WTC11 (cell line): Measurements from ENCODE around the gene CREB1. TPM values are rescaled to one million over a fixed set of nuclear protein-coding genes. Genes with fewer than 3 reads are reported as not detected.
"Not testable (repeated sequence)": the region's sequence is repeated elsewhere in the genome, so short reads cannot be mapped to it uniquely, and the experiment has no call there.

Experiments used
- ATAC-seq: fragments of 200-7000 bp; cut with Tn5 transposase; 2 replicates; pipeline ENCODE4 v1.10.0; 2021; ENCODE audit warnings: mild to moderate bottlenecking, moderate library complexity
- CTCF ChIA-PET: fragments of 300-600 bp; sonication (Branson Sonifier 250); formaldehyde crosslinking; loops from one replicate; lab custom pipeline; 2021; ENCODE audit warnings: antibody characterized with exemption; lab: Charles Lee
- POLR2A ChIA-PET: fragments of 350-600 bp; sonication (Branson Sonifier 250); formaldehyde crosslinking; loops from one replicate; lab custom pipeline; 2021; ENCODE audit warnings: antibody characterized with exemption; lab: Charles Lee
- DNase-seq: peaks from one replicate; pipeline ENCODE4 v3.0.0; 2021; ENCODE audit warnings: low spot score
- H3K27ac Mint-ChIP-seq: 2 replicates; pipeline ENCODE4 v1.8.0; 2021; ENCODE audit warnings: mixed read lengths
- H3K27me3 Mint-ChIP-seq: 2 replicates; pipeline ENCODE4 v1.8.0; 2021; ENCODE audit warnings: low read depth, mild to moderate bottlenecking, moderate library complexity, mixed read lengths
- H3K36me3 Mint-ChIP-seq: 2 replicates; pipeline ENCODE4 v1.8.0; 2021; ENCODE audit warnings: mixed read lengths
- H3K4me1 Mint-ChIP-seq: 2 replicates; pipeline ENCODE4 v1.8.0; 2022; ENCODE audit warnings: mixed read lengths
- H3K4me3 Mint-ChIP-seq: 2 replicates; pipeline ENCODE4 v1.8.0; 2021; ENCODE audit warnings: mild to moderate bottlenecking, moderate library complexity, mixed read lengths
- H3K9me3 Mint-ChIP-seq: 2 replicates; pipeline ENCODE4 v1.8.0; 2021; ENCODE audit warnings: mixed read lengths
- CREB1 ChIP-seq: sonication (generic); formaldehyde crosslinking; IDR thresholded peaks from 2 replicates; pipeline ENCODE4 v1.8.0; 2023; ENCODE audit warnings: mild to moderate bottlenecking, missing genetic modification reagents
- ETV6 ChIP-seq: sonication (generic); formaldehyde crosslinking; IDR thresholded peaks from 2 replicates; pipeline ENCODE4 v1.8.1; 2022; ENCODE audit warnings: mild to moderate bottlenecking, missing genetic modification reagents
- GRHL2 ChIP-seq: fragments of 250-450 bp; sonication (Bioruptor Pico); IDR thresholded peaks from 2 replicates; pipeline ENCODE4 v1.8.0; 2022; ENCODE audit warnings: mild to moderate bottlenecking, moderate library complexity; ENCODE audit not compliant: insufficient replicate concordance, severe bottlenecking
- HMGA2 ChIP-seq: fragments of 250-450 bp; sonication (Bioruptor Pico); IDR thresholded peaks from 2 replicates; pipeline ENCODE4 v1.4.0; 2021; ENCODE audit warnings: mild to moderate bottlenecking, moderate library complexity
- MXD4 ChIP-seq: fragments of 250-450 bp; sonication (Bioruptor Pico); IDR thresholded peaks from 2 replicates; pipeline ENCODE4 v1.8.0; 2021; ENCODE audit warnings: mild to moderate bottlenecking, moderate library complexity, borderline replicate concordance
- NR2C2 ChIP-seq: sonication (generic); formaldehyde crosslinking; IDR thresholded peaks from 2 replicates; pipeline ENCODE4 v1.8.0; 2022; ENCODE audit warnings: mild to moderate bottlenecking, missing genetic modification reagents
- NR3C1 ChIP-seq: sonication (generic); formaldehyde crosslinking; conservative IDR thresholded peaks from 2 replicates; pipeline ENCODE4 v1.8.1; 2023; ENCODE audit warnings: low read depth, mild to moderate bottlenecking, missing genetic modification reagents
- PRRX2 ChIP-seq: fragments of 250-450 bp; sonication (Bioruptor Pico); IDR thresholded peaks from 2 replicates; pipeline ENCODE4 v1.8.0; 2021; ENCODE audit warnings: mild to moderate bottlenecking
- STAT6 ChIP-seq: sonication (generic); formaldehyde crosslinking; conservative IDR thresholded peaks from 2 replicates; pipeline ENCODE4 v1.8.1; 2023; ENCODE audit warnings: mild to moderate bottlenecking, low read depth, missing genetic modification reagents, moderate library complexity
- TCF7 ChIP-seq: sonication (generic); formaldehyde crosslinking; IDR thresholded peaks from 2 replicates; pipeline ENCODE4 v1.8.0; 2022; ENCODE audit warnings: mild to moderate bottlenecking, low read depth, missing genetic modification reagents, moderate library complexity
- TP53 ChIP-seq: sonication (generic); formaldehyde crosslinking; IDR thresholded peaks from 2 replicates; pipeline ENCODE4 v1.8.1; 2023; ENCODE audit warnings: mild to moderate bottlenecking, missing genetic modification reagents
- ZNF219 ChIP-seq: sonication (generic); formaldehyde crosslinking; IDR thresholded peaks from 2 replicates; pipeline ENCODE4 v1.8.0; 2023; ENCODE audit warnings: missing genetic modification reagents, mild to moderate bottlenecking, borderline replicate concordance
- ZNF263 ChIP-seq: sonication (generic); formaldehyde crosslinking; IDR thresholded peaks from 2 replicates; pipeline ENCODE4 v1.8.1; 2022; ENCODE audit warnings: low read depth, mild to moderate bottlenecking, moderate library complexity, missing genetic modification reagents
- ZNF396 ChIP-seq: fragments of 250-450 bp; sonication (Bioruptor Pico); IDR thresholded peaks from 2 replicates; pipeline ENCODE4 v1.8.0; 2021; ENCODE audit warnings: mild to moderate bottlenecking, moderate library complexity, borderline replicate concordance
- total RNA-seq: library from RNA; stranded (reverse); gene quantifications from 3 replicates; pipeline ENCODE4 v1.2.3, GENCODE V29; 2021
- TF ChIP-seq, protein P1 (sequence below): sonication (generic); formaldehyde crosslinking; IDR thresholded peaks from 2 replicates; pipeline ENCODE4 v1.8.1; 2022; ENCODE audit warnings: missing genetic modification reagents, borderline replicate concordance
- TF ChIP-seq, protein P2 (sequence below): sonication (generic); formaldehyde crosslinking; IDR thresholded peaks from 2 replicates; pipeline ENCODE4 v1.8.1; 2023; ENCODE audit warnings: mild to moderate bottlenecking, missing genetic modification reagents

CREB1 gene
- total RNA-seq, 1 experiment from 2014 or later = 97.7 TPM

DNA sequence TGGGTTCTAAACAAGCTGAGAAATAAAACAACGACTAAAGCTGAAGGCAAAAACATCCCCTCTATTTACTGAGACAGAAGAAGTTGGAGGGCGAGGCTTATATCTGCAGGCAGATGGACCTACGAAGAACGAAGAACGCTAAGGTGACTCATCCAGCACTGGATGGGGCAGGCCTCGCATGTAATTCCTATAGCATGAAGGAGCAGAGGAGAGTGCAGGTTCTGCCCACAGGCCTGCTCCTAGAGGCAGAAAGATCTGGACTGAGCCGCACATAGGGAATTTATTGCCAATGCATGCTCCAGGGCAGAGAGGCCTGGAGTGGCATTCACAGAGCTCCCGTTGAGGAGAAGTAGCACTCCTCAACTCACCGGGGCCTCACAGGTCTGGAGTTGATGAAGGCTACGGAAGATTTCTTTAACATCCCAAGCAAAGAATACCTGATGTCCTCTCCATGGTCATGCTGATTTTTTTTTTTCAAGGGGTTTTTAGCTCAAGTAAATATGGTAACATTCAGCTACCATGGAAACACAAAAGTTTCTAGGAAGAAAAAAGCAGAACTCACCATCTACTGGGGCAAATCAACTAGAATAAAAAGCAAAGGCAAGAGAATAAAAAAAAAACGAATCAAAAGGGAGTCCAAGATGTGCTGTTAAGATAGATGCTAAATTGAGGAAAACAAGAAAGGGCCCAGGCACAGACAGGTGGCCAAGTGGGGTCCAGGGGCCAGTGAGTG is 105.9 kb downstream of the CREB1 start (continued):
- TF ChIP-seq ZNF219 (CRISPR knock-in tag) (no peak), GRHL2 (CRISPR knock-in tag) (no peak), TP53 (CRISPR knock-in tag) (no peak), NR2C2 (no peak), NR3C1 (CRISPR knock-in tag) (no peak), MXD4 (CRISPR knock-in tag) (no peak), ETV6 (no peak)

DNA sequence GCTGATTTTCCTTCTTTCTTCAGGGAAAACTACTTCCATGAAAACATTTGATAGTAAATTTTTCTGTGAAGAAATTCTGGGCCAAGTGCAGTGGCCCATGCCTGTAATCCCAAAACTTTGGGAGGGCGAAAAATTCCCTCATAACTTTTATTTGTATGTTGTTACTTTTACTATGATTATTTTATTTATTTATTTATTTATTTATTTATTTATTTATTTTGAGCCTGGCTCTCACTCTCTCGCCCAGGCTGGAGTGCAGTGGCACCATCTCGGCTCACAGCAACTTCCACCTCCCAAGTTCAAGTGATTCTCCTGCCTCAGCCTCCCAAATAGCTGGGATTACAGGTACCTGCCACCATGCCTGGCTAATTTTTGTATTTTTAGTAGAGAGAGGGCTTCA is 109.5 kb downstream of the CREB1 start:
- POLR2A ChIA-PET, H3K4me1 Mint-ChIP-seq, H3K36me3 Mint-ChIP-seq, DNase-seq, H3K4me3 Mint-ChIP-seq, ATAC-seq, H3K27ac Mint-ChIP-seq, H3K27me3 Mint-ChIP-seq: not testable (repeated sequence)
- H3K9me3 Mint-ChIP-seq = peaks cover 32% of the 10 kb centered on the region
- CTCF ChIA-PET = interaction anchor here (0.6 kb wide), 1 partner anchor 160 kb away, joined by 3 read pairs; no protein-coding TSS in a partner anchor

GRCh38 chr2:207640160-207640559 is 110.4 kb downstream of the CREB1 start:
- DNase-seq (no peak), ATAC-seq (no peak)
- Mint-ChIP-seq H3K4me3 (no peak overlapping the region), H3K36me3 (peaks cover 9% of the 10 kb centered on the region), H3K27me3 (no peaks in the 10 kb centered on the region; the same call in 1 of the 2 replicates), H3K4me1 (0 out of 2 replicates have a peak, but pooled peaks cover 4% of the 10 kb centered on the region), H3K27ac (no peak overlapping the region), H3K9me3 (peaks cover 32% of the 10 kb centered on the region)
- no peak for TF ChIP-seq ZNF396 (CRISPR knock-in tag)
- TF ChIP-seq, protein P1, sequence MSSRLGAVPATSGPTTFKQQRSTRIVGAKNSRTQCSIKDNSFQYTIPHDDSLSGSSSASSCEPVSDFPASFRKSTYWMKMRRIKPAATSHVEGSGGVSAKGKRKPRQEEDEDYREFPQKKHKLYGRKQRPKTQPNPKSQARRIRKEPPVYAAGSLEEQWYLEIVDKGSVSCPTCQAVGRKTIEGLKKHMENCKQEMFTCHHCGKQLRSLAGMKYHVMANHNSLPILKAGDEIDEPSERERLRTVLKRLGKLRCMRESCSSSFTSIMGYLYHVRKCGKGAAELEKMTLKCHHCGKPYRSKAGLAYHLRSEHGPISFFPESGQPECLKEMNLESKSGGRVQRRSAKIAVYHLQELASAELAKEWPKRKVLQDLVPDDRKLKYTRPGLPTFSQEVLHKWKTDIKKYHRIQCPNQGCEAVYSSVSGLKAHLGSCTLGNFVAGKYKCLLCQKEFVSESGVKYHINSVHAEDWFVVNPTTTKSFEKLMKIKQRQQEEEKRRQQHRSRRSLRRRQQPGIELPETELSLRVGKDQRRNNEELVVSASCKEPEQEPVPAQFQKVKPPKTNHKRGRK (CRISPR knock-in tag) = no peak
- no peak for TF ChIP-seq ZNF263
- TF ChIP-seq, protein P2, sequence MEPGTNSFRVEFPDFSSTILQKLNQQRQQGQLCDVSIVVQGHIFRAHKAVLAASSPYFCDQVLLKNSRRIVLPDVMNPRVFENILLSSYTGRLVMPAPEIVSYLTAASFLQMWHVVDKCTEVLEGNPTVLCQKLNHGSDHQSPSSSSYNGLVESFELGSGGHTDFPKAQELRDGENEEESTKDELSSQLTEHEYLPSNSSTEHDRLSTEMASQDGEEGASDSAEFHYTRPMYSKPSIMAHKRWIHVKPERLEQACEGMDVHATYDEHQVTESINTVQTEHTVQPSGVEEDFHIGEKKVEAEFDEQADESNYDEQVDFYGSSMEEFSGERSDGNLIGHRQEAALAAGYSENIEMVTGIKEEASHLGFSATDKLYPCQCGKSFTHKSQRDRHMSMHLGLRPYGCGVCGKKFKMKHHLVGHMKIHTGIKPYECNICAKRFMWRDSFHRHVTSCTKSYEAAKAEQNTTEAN = no peak
- no peak for TF ChIP-seq PRRX2 (CRISPR knock-in tag)
- no peak for TF ChIP-seq TCF7 (CRISPR knock-in tag)
- TF ChIP-seq STAT6 (CRISPR knock-in tag) = no peak
- ChIA-PET CTCF (no interaction called here), POLR2A (no interaction called here)

DNA sequence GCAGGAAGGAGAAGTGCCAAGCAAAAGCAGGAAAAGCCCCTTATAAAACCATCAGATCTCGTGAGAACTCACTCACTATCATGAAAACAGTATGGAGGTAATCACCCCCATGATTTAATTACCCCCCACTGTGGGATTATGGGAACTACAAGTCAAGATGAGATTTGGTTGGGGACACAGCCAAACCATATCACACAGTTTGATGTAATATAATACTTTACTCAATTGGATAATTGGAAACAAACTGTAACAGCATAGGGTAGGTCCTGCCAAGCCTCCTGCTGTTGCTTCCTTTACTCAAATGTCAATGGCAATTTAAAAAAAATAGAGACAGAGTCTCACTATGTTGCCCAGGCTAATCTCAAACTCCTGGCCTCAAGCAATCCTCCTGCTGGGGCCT is 110.9 kb downstream of the CREB1 start:
- peaks cover 9% of the 10 kb centered on the region for H3K36me3 Mint-ChIP-seq
- DNase-seq (no peak), ATAC-seq (no peak)
- ChIA-PET POLR2A (no interaction called here), CTCF (no interaction called here)
- H3K4me1 Mint-ChIP-seq = no peaks in the 10 kb centered on the region
- no peak overlapping the region for H3K4me3 Mint-ChIP-seq
- no peak for TF ChIP-seq CREB1 (CRISPR knock-in tag)
- TF ChIP-seq TP53 (CRISPR knock-in tag) = no peak
- no peak for TF ChIP-seq HMGA2
- no peak for TF ChIP-seq NR2C2
- no peaks in the 10 kb centered on the region; the same call in 1 of the 2 replicates for H3K27me3 Mint-ChIP-seq
- H3K9me3 Mint-ChIP-seq = peaks cover 32% of the 10 kb centered on the region
- H3K27ac Mint-ChIP-seq = no peak overlapping the region
